T-cell (primary cell): ENCODE data around the gene RABGAP1L. TPM values are rescaled to one million over a fixed set of nuclear protein-coding genes. Genes with fewer than 3 reads are reported as not detected.

Source experiments
- ATAC-seq, 4 experiments: fragments of 200-7000 bp in 3 of 4; fragments of 150-1000 bp in 1 of 4; cut with Tn5 transposase; replicated peaks in 1 of 4; 1 replicate in 3 of 4; 2 replicates in 1 of 4; pipeline ENCODE4 v1.10.0; 2021; ENCODE audit warnings: moderate library complexity in 3 of 4, mild to moderate bottlenecking in 2 of 4, moderate number of reproducible peaks in 1 of 4
- CTCF ChIA-PET, 2 donors: fragments of 300-600 bp; sonication (Branson Sonifier 250); formaldehyde crosslinking; loops; one replicate each; lab custom pipeline; 2022; ENCODE audit warnings: antibody characterized with exemption in 2 of 2; lab: Charles Lee
- POLR2A ChIA-PET, 2 donors: fragments of 300-600 bp; sonication (Branson Sonifier 250); formaldehyde crosslinking; loops; one replicate each; lab custom pipeline; 2022; ENCODE audit warnings: antibody characterized with exemption in 2 of 2; lab: Charles Lee
- DNase-seq, 35 experiments: peaks; one replicate each; pipeline versions ENCODE4 v3.0.0 to v3.0.0-alpha.2; 2013 to 2023
- H3K27ac ChIP-seq: one replicate; pipeline ENCODE4 v1.5.1; 2013; ENCODE audit warnings: low read length
- H3K27me3 ChIP-seq, 2 experiments: replicated peaks in 1 of 2; 1 replicate in 1 of 2; 2 replicates in 1 of 2; pipeline versions ENCODE4 v1.6.1 to v1.7.0; 2013; ENCODE audit warnings: low read length in 1 of 2, mixed read lengths in 1 of 2; ENCODE audit not compliant: control insufficient read depth in 2 of 2, insufficient read depth in 2 of 2; ENCODE audit errors: extremely low read depth in 1 of 2
- H3K36me3 ChIP-seq, 2 donors: 1 replicate in 1 of 2; 2 replicates in 1 of 2; pipeline versions ENCODE4 v1.6.1 to v1.7.0; 2013; ENCODE audit warnings: low read length in 1 of 2; ENCODE audit not compliant: control insufficient read depth in 2 of 2, insufficient read depth in 1 of 2; ENCODE audit errors: extremely low read depth in 1 of 2
- H3K4me1 ChIP-seq, 2 experiments: 1 replicate in 1 of 2; 2 replicates in 1 of 2; pipeline versions ENCODE4 v1.6.1 to v1.7.0; 2013; ENCODE audit warnings: low read length in 2 of 2, mixed read lengths in 1 of 2; ENCODE audit not compliant: insufficient read depth in 2 of 2, control insufficient read depth in 1 of 2; ENCODE audit errors: extremely low read depth in 1 of 2
- H3K4me3 ChIP-seq, 2 donors: 1 replicate in 1 of 2; 2 replicates in 1 of 2; pipeline versions ENCODE4 v1.5.1 to v1.7.0; 2013; ENCODE audit warnings: mild to moderate bottlenecking in 2 of 2, low read length in 1 of 2, moderate library complexity in 1 of 2; ENCODE audit not compliant: control insufficient read depth in 1 of 2; ENCODE audit errors: extremely low read depth in 1 of 2
- H3K9me3 ChIP-seq: 2 replicates; pipeline ENCODE4 v1.7.0; 2013
- H3K27ac Mint-ChIP-seq, 2 donors: one replicate each; pipeline ENCODE4 v1.8.0; 2020 to 2021; ENCODE audit warnings: mild to moderate bottlenecking in 2 of 2, mixed read lengths in 2 of 2
- H3K27me3 Mint-ChIP-seq, 2 donors: one replicate each; pipeline ENCODE4 v1.8.0; 2021 to 2022; ENCODE audit warnings: mixed read lengths in 2 of 2
- H3K36me3 Mint-ChIP-seq: one replicate; pipeline ENCODE4 v1.8.0; 2021; ENCODE audit warnings: mixed read lengths
- H3K4me1 Mint-ChIP-seq, 3 donors: one replicate each; pipeline ENCODE4 v1.8.0; 2020 to 2022; ENCODE audit warnings: mixed read lengths in 3 of 3, mild to moderate bottlenecking in 1 of 3
- H3K4me3 Mint-ChIP-seq, 3 donors: one replicate each; pipeline ENCODE4 v1.8.0; 2020 to 2022; ENCODE audit warnings: mild to moderate bottlenecking in 3 of 3, mixed read lengths in 3 of 3, moderate library complexity in 3 of 3
- H3K9me3 Mint-ChIP-seq, 3 donors: one replicate each; pipeline ENCODE4 v1.8.0; 2020 to 2022; ENCODE audit warnings: mixed read lengths in 3 of 3
- WGBS: methylation state at CpG from one replicate; pipeline ENCODE4 v1.1.5; 2013; ENCODE audit warnings: missing lambda C conversion rate; ENCODE audit not compliant: insufficient coverage; 5-methylcytosine and 5-hydroxymethylcytosine counted together
- total RNA-seq, 35 experiments: library from RNA in 6 of 35; stranded (reverse) in 6 of 35; fragments of 120-200 nt in 1 of 35; gene quantifications; one replicate each; pipeline versions ENCODE4 v1.2.1 to v1.2.4 and lab custom pipeline; 2013 to 2026

RABGAP1L gene
- total RNA-seq, 5 donors from 2014 or later (not counting 1 experiment from before 2014, with no cell fraction given), result 75.0 to 108 (median 82.3) TPM

- no peak for DNase-seq
- Histone ChIP-seq H3K27ac (no peak overlapping the region), H3K4me1 (no peaks in the 10 kb centered on the region), H3K9me3 (no peaks in the 10 kb centered on the region), H3K4me3 (peak overlapping the region in 1 of 2 donors; percentile 6), H3K27me3 (no peaks in the 10 kb centered on the region), H3K36me3 (no peaks in the 10 kb centered on the region)
- Mint-ChIP-seq H3K27me3 (no peaks in the 10 kb centered on the region), H3K36me3 (peaks cover 16% of the 10 kb centered on the region), H3K4me1 (peaks cover 21 to 30% (median 26%) of the 10 kb centered on the region in 3 donors), H3K4me3 (peak overlapping the region; percentile 24 to 77 (median 47)), H3K27ac (peak overlapping the region; percentile 74 to 87), H3K9me3 (no peaks in the 10 kb centered on the region)
- POLR2A ChIA-PET, result interaction anchor here (0.6 to 0.7 kb wide), 2 partner anchors 68 to 92 kb away, joined by 3 to 6 read pairs; no protein-coding TSS in a partner anchor
- ATAC-seq, result no peak
- CTCF ChIA-PET, result interaction anchor here (0.6 to 1.3 kb wide), 2 partner anchors 58 to 120 kb away, joined by 3 to 9 read pairs; no protein-coding TSS in a partner anchor
- WGBS, result 100% methylated on average over 2 of the region's 4 CpGs
These were observed 717.9 kb downstream of the RABGAP1L start for GRCh38 chr1:174877208-174877673.

GRCh38 chr1:174880171-174880570 lies 720.9 kb downstream of the RABGAP1L start:
- POLR2A ChIA-PET, result no interaction called here
- no CpG with 5 or more reads among the region's 3 CpGs for WGBS
- CTCF ChIA-PET, result interaction anchor here in 1 of 2 donors (1.1 to 1.2 kb wide), 2 partner anchors 8 to 104 kb away, joined by 3 read pairs; no protein-coding TSS in a partner anchor

GRCh38 chr1:174883409-174883808 lies 724.1 kb downstream of the RABGAP1L start:
- H3K27ac ChIP-seq, result no peak overlapping the region
- H3K4me1 ChIP-seq, result no peaks in the 10 kb centered on the region
- H3K4me3 Mint-ChIP-seq, result no peak overlapping the region
- POLR2A ChIA-PET, result no interaction called here
- no peaks in the 10 kb centered on the region for H3K9me3 Mint-ChIP-seq
- no peaks in the 10 kb centered on the region for H3K36me3 ChIP-seq
- peaks cover 8 to 10% (median 9%) of the 10 kb centered on the region in 3 donors for H3K4me1 Mint-ChIP-seq
- H3K9me3 ChIP-seq, result no peaks in the 10 kb centered on the region
- H3K4me3 ChIP-seq, result no peak overlapping the region
- DNase-seq (peak in 1 of 35 experiments; percentile 45), ATAC-seq (peak; percentile 54 to 74 (median 62))
- WGBS, result 100% methylated on average over 1 of the region's 1 CpG
- CTCF ChIA-PET, result interaction anchor here in 1 of 2 donors (0.8 to 1.3 kb wide), 3 partner anchors 99 to 242 kb away, joined by 3 to 8 read pairs (median 5); partner anchors contain the start of gene CACYBP
- H3K27ac Mint-ChIP-seq, result peak overlapping the region in 1 of 2 donors; percentile 16
- no peaks in the 10 kb centered on the region for H3K27me3 Mint-ChIP-seq
- H3K36me3 Mint-ChIP-seq, result peaks cover 17% of the 10 kb centered on the region
- no peaks in the 10 kb centered on the region for H3K27me3 ChIP-seq

More at GRCh38 chr1:174880171-174880570, 720.9 kb downstream of the RABGAP1L start:
- no peaks in the 10 kb centered on the region for H3K9me3 ChIP-seq
- DNase-seq (no peak), ATAC-seq (no peak)
- Mint-ChIP-seq H3K9me3 (no peaks in the 10 kb centered on the region), H3K36me3 (peaks cover 16% of the 10 kb centered on the region), H3K4me1 (peaks cover 18 to 23% (median 21%) of the 10 kb centered on the region in 3 donors), H3K27me3 (no peaks in the 10 kb centered on the region), H3K4me3 (no peak overlapping the region), H3K27ac (no peak overlapping the region)
- H3K4me1 ChIP-seq, result no peaks in the 10 kb centered on the region
- H3K36me3 ChIP-seq, result no peaks in the 10 kb centered on the region
- no peak overlapping the region for H3K4me3 ChIP-seq
- H3K27me3 ChIP-seq, result no peaks in the 10 kb centered on the region
- no peak overlapping the region for H3K27ac ChIP-seq

GRCh38 chr1:174884038-174884437 lies 724.7 kb downstream of the RABGAP1L start:
- peaks cover 8 to 10% (median 9%) of the 10 kb centered on the region in 3 donors for H3K4me1 Mint-ChIP-seq
- ChIA-PET CTCF (interaction anchor here in 1 of 2 donors (0.5 to 1.3 kb wide), 4 partner anchors 99 to 879 kb away, joined by 3 to 8 read pairs (median 4); partner anchors contain the start of gene CACYBP), POLR2A (no interaction called here)
- H3K9me3 Mint-ChIP-seq, result no peaks in the 10 kb centered on the region
- no peak overlapping the region for H3K27ac ChIP-seq
- no peak for DNase-seq
- no peaks in the 10 kb centered on the region for H3K4me1 ChIP-seq
- no peaks in the 10 kb centered on the region for H3K27me3 ChIP-seq
- H3K36me3 Mint-ChIP-seq, result peaks cover 17% of the 10 kb centered on the region
- no CpG with 5 or more reads among the region's 3 CpGs for WGBS
- H3K4me3 Mint-ChIP-seq, result no peak overlapping the region
- no peak overlapping the region for H3K27ac Mint-ChIP-seq
- no peaks in the 10 kb centered on the region for H3K27me3 Mint-ChIP-seq
- no peaks in the 10 kb centered on the region for H3K9me3 ChIP-seq
- no peaks in the 10 kb centered on the region for H3K36me3 ChIP-seq
- no peak for ATAC-seq
- H3K4me3 ChIP-seq, result no peak overlapping the region

- POLR2A ChIA-PET, result no interaction called here
- no peak overlapping the region for H3K4me3 ChIP-seq
- 83% methylated on average over 1 of the region's 2 CpGs for WGBS
- H3K27ac Mint-ChIP-seq, result no peak overlapping the region
- H3K4me1 Mint-ChIP-seq, result peaks cover 8 to 10% (median 9%) of the 10 kb centered on the region in 3 donors
- no peaks in the 10 kb centered on the region for H3K9me3 Mint-ChIP-seq
- H3K9me3 ChIP-seq, result no peaks in the 10 kb centered on the region
- H3K36me3 ChIP-seq, result no peaks in the 10 kb centered on the region
- DNase-seq, result no peak
- H3K27me3 Mint-ChIP-seq, result no peaks in the 10 kb centered on the region
- no peaks in the 10 kb centered on the region for H3K4me1 ChIP-seq
- H3K4me3 Mint-ChIP-seq, result no peak overlapping the region
- H3K36me3 Mint-ChIP-seq, result peaks cover 15% of the 10 kb centered on the region
- ATAC-seq, result no peak
- CTCF ChIA-PET, result interaction anchor here in 1 of 2 donors (0.5 kb wide), 1 partner anchor 880 kb away, joined by 3 read pairs; no protein-coding TSS in a partner anchor
- H3K27me3 ChIP-seq, result no peaks in the 10 kb centered on the region
- no peak overlapping the region for H3K27ac ChIP-seq
These were observed 725.2 kb downstream of the RABGAP1L start for GRCh38 chr1:174884566-174884965.

GRCh38 chr1:174890024-174890423 lies 730.7 kb downstream of the RABGAP1L start:
- Mint-ChIP-seq H3K27me3 (no peaks in the 10 kb centered on the region), H3K9me3 (no peaks in the 10 kb centered on the region), H3K4me3 (no peak overlapping the region), H3K27ac (peak overlapping the region; percentile 5 to 22), H3K36me3 (peaks cover 20% of the 10 kb centered on the region), H3K4me1 (peaks cover 9 to 13% (median 10%) of the 10 kb centered on the region in 3 donors)
- 90% methylated on average over 2 of the region's 4 CpGs for WGBS
- no peaks in the 10 kb centered on the region for H3K27me3 ChIP-seq
- H3K9me3 ChIP-seq, result no peaks in the 10 kb centered on the region
- H3K27ac ChIP-seq, result no peak overlapping the region
- peaks cover 0 to 2% of the 10 kb centered on the region in 2 experiments for H3K4me1 ChIP-seq
- H3K36me3 ChIP-seq, result no peaks in the 10 kb centered on the region
- ChIA-PET CTCF (no interaction called here), POLR2A (no interaction called here)
- ATAC-seq (no peak), DNase-seq (no peak)
- no peak overlapping the region for H3K4me3 ChIP-seq
